A673 (cell line): ENCODE data around the gene PHACTR4.

Source experiments
- EZH2 ChIP-seq: fragments of 200-600 bp; sonication (generic); IDR thresholded peaks from 2 replicates; pipeline ENCODE4 v1.6.1; 2017; ENCODE audit warnings: borderline replicate concordance, low read depth, mild to moderate bottlenecking, mixed read lengths, antibody characterized with exemption, low read length; ENCODE audit not compliant: poor library complexity, severe bottlenecking
- TF ChIP-seq, protein P1 (sequence below): fragments of 300-800, 200-600 bp; sonication (generic); conservative IDR thresholded peaks from 2 replicates; pipeline ENCODE4 v1.5.1; 2017; ENCODE audit warnings: low read depth, mild to moderate bottlenecking, antibody characterized with exemption, low read length, moderate library complexity, mixed read lengths

DNA sequence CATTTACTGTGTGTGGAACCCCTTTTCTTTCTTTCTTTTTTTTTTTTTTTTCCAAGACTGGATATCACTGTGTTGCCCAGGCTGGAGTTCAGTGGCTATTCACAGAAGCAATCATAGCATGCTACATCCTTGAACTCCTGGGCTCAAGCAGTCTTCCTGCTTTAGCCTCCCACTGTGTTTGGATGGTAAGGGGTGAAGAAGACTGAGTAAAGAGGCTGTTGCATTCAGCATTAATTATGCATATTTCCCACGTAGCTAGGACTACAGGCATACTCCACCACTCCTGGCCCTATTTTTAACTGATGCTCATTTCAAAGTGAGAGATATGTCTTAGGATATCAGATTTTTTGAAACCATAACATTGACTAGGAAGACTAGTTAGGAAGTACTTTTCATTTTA is 39.5 kb downstream of the PHACTR4 start:
- TF ChIP-seq, protein P1, sequence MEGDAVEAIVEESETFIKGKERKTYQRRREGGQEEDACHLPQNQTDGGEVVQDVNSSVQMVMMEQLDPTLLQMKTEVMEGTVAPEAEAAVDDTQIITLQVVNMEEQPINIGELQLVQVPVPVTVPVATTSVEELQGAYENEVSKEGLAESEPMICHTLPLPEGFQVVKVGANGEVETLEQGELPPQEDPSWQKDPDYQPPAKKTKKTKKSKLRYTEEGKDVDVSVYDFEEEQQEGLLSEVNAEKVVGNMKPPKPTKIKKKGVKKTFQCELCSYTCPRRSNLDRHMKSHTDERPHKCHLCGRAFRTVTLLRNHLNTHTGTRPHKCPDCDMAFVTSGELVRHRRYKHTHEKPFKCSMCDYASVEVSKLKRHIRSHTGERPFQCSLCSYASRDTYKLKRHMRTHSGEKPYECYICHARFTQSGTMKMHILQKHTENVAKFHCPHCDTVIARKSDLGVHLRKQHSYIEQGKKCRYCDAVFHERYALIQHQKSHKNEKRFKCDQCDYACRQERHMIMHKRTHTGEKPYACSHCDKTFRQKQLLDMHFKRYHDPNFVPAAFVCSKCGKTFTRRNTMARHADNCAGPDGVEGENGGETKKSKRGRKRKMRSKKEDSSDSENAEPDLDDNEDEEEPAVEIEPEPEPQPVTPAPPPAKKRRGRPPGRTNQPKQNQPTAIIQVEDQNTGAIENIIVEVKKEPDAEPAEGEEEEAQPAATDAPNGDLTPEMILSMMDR = no peak
- no peak for TF ChIP-seq EZH2
